DOHH2 (cell line): ENCODE measurements around the gene BCL11B.

Source experiments
- H3F3A ChIP-seq: fragments of 200-600 bp; sonication (generic), shearing (Covaris generic); 2 replicates; pipeline ENCODE4 v1.6.0; 2016; ENCODE audit warnings: antibody characterized with exemption, mild to moderate bottlenecking; ENCODE audit not compliant: control insufficient read depth, insufficient read depth
- H3K27ac ChIP-seq: fragments of 200-600 bp; sonication (generic); 2 replicates; pipeline ENCODE4 v1.5.1; 2014; ENCODE audit warnings: low read depth, mild to moderate bottlenecking, low read length, moderate library complexity
- H3K27me3 ChIP-seq: fragments of 200-600 bp; sonication (generic); 2 replicates; pipeline ENCODE4 v1.6.1; 2014; ENCODE audit warnings: mild to moderate bottlenecking, low read length, mixed read lengths; ENCODE audit not compliant: control insufficient read depth
- H3K36me3 ChIP-seq: fragments of 200-600 bp; sonication (generic); 2 replicates; pipeline ENCODE4 v1.6.1; 2014; ENCODE audit warnings: mild to moderate bottlenecking, low read length, moderate library complexity, mixed read lengths; ENCODE audit not compliant: control insufficient read depth
- H3K4me1 ChIP-seq: fragments of 200-600 bp; sonication (generic); 2 replicates; pipeline ENCODE4 v1.6.1; 2014; ENCODE audit warnings: mild to moderate bottlenecking, low read length, mixed read lengths; ENCODE audit not compliant: control insufficient read depth
- H3K4me2 ChIP-seq: fragments of 200-600 bp; sonication (generic); 2 replicates; pipeline ENCODE4 v1.6.0; 2014; ENCODE audit warnings: mild to moderate bottlenecking, low read length, moderate library complexity
- H3K4me3 ChIP-seq: fragments of 200-600 bp; sonication (generic); 2 replicates; pipeline ENCODE4 v1.5.1; 2014; ENCODE audit warnings: mild to moderate bottlenecking, low read length, mixed read lengths
- H3K79me2 ChIP-seq: fragments of 200-600 bp; sonication (generic); 2 replicates; pipeline ENCODE4 v1.6.1; 2014; ENCODE audit warnings: mild to moderate bottlenecking, low read length, mixed read lengths; ENCODE audit not compliant: control insufficient read depth
- H3K9me2 ChIP-seq: fragments of 200-600 bp; sonication (generic); replicated peaks from 2 replicates; pipeline ENCODE4 v1.6.1; 2014; ENCODE audit warnings: mild to moderate bottlenecking, low read length, mixed read lengths; ENCODE audit not compliant: control insufficient read depth
- H3K9me3 ChIP-seq: fragments of 200-600 bp; sonication (generic); 2 replicates; pipeline ENCODE4 v1.6.1; 2014; ENCODE audit warnings: antibody characterized with exemption, low read length, mixed read lengths; ENCODE audit not compliant: control insufficient read depth, insufficient read depth
- H4K20me1 ChIP-seq: fragments of 200-600 bp; sonication (generic); 2 replicates; pipeline ENCODE4 v1.6.0; 2014; ENCODE audit warnings: low read depth, mild to moderate bottlenecking, antibody characterized with exemption, low read length, moderate library complexity; ENCODE audit not compliant: control insufficient read depth, insufficient read depth
- EZH2phosphoT487 ChIP-seq: fragments of 200-600 bp; sonication (generic); IDR thresholded peaks from 2 replicates; pipeline ENCODE4 v1.6.1; 2017; ENCODE audit warnings: borderline replicate concordance, mild to moderate bottlenecking, antibody characterized with exemption, low read length, moderate library complexity, mixed read lengths
- TF ChIP-seq, protein P1 (sequence below): fragments of 200-600 bp; sonication (generic); IDR thresholded peaks from one replicate; pipeline ENCODE4 v1.5.1; 2014; ENCODE audit warnings: antibody characterized with exemption, mild to moderate bottlenecking, low read depth, low read length; ENCODE audit not compliant: poor library complexity, severe bottlenecking

BCL11B gene

GRCh38 chr14:99274346-99275221, 2.6 kb upstream of the BCL11B start:
- peaks cover 50% of the 10 kb centered on the region for H3K27me3 ChIP-seq
- no peaks in the 10 kb centered on the region for H3K4me1 ChIP-seq

GRCh38 chr14:99273766-99274345, 1.9 kb upstream of the BCL11B start:
- H3K79me2 ChIP-seq = no peaks in the 10 kb centered on the region
- H3K9me2 ChIP-seq = no peaks in the 10 kb centered on the region
- H3K36me3 ChIP-seq = no peaks in the 10 kb centered on the region
- no peak overlapping the region for H3K4me2 ChIP-seq
- H3K27me3 ChIP-seq = peaks cover 50% of the 10 kb centered on the region
- no peak overlapping the region for H3K4me3 ChIP-seq
- no peaks in the 10 kb centered on the region for H3F3A ChIP-seq
- H3K9me3 ChIP-seq = no peaks in the 10 kb centered on the region
- no peaks in the 10 kb centered on the region for H4K20me1 ChIP-seq
- no peak overlapping the region for H3K27ac ChIP-seq
- no peak for TF ChIP-seq EZH2phosphoT487
- TF ChIP-seq, protein P1, sequence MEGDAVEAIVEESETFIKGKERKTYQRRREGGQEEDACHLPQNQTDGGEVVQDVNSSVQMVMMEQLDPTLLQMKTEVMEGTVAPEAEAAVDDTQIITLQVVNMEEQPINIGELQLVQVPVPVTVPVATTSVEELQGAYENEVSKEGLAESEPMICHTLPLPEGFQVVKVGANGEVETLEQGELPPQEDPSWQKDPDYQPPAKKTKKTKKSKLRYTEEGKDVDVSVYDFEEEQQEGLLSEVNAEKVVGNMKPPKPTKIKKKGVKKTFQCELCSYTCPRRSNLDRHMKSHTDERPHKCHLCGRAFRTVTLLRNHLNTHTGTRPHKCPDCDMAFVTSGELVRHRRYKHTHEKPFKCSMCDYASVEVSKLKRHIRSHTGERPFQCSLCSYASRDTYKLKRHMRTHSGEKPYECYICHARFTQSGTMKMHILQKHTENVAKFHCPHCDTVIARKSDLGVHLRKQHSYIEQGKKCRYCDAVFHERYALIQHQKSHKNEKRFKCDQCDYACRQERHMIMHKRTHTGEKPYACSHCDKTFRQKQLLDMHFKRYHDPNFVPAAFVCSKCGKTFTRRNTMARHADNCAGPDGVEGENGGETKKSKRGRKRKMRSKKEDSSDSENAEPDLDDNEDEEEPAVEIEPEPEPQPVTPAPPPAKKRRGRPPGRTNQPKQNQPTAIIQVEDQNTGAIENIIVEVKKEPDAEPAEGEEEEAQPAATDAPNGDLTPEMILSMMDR = no peak
- H3K4me1 ChIP-seq = no peaks in the 10 kb centered on the region

More at GRCh38 chr14:99274346-99275221, 2.6 kb upstream of the BCL11B start:
- H3K79me2 ChIP-seq = no peaks in the 10 kb centered on the region
- H3K9me3 ChIP-seq = no peaks in the 10 kb centered on the region
- H3K4me2 ChIP-seq = no peak overlapping the region
- H3F3A ChIP-seq = no peaks in the 10 kb centered on the region
- no peaks in the 10 kb centered on the region for H4K20me1 ChIP-seq
- no peak overlapping the region for H3K27ac ChIP-seq
- TF ChIP-seq, protein P1 = no peak
- no peak for TF ChIP-seq EZH2phosphoT487
- no peak overlapping the region for H3K4me3 ChIP-seq
- H3K36me3 ChIP-seq = no peaks in the 10 kb centered on the region
- no peaks in the 10 kb centered on the region for H3K9me2 ChIP-seq

DNA sequence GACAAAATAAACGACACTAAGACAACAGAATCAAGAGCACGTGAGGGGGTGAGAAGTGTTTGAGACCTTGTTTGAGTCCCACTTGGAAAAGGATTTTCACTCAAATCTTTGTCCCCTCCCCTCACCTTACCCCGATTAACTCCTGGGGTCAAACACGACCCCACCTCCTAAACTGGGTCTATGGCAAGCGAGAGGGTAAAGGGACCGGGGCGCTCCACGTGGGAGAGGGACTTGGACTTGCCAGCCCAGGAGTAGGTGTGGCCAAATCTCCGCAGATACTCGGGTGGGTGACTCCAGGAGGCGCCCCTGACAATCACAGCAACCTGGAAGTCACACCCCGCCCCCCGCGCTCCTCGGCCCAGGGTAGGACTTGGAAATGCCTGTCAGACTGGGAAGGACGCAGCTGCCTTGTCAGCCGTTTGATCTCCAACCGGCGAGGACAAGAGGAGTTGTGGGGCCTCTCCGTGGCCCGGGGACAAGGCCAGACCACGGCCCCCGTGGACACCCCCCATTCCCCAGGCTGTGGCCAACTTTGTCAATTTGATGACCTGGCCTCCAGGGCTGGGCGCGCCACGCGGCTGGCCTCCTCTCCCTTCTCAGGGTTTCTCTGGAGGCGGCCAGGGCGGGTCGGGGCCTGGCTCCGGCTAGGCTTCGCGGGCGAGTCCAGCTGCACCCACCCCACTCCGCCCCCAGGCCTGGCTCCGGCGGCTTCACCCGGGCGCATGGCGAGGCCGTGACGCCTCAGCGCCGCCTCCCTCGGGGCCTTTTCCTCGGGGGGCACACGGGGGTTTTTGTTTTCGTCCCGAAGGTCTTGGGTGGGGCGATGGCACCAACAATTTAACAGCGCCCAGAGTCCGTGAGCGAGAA, 1.1 kb upstream of the BCL11B start:
- no peaks in the 10 kb centered on the region for H3K4me1 ChIP-seq
- no peaks in the 10 kb centered on the region for H3F3A ChIP-seq
- no peaks in the 10 kb centered on the region for H4K20me1 ChIP-seq
- H3K9me3 ChIP-seq = no peaks in the 10 kb centered on the region
- no peak overlapping the region for H3K4me2 ChIP-seq
- peaks cover 45% of the 10 kb centered on the region for H3K27me3 ChIP-seq
- H3K9me2 ChIP-seq = no peaks in the 10 kb centered on the region
- no peak overlapping the region for H3K27ac ChIP-seq
- no peak overlapping the region for H3K4me3 ChIP-seq
- H3K79me2 ChIP-seq = no peaks in the 10 kb centered on the region
- no peak for TF ChIP-seq EZH2phosphoT487
- TF ChIP-seq, protein P1 = no peak
- H3K36me3 ChIP-seq = no peaks in the 10 kb centered on the region
